Measurements from ENCODE around the gene MLST8. TPM values are rescaled to one million over a fixed set of nuclear protein-coding genes. Genes with fewer than 3 reads are reported as not detected.

Gene MLST8
- total and polyA plus RNA-seq, 2 donors (not counting 1 experiment from before 2014, with no cell fraction given): 36.1 to 112 TPM

DNA sequence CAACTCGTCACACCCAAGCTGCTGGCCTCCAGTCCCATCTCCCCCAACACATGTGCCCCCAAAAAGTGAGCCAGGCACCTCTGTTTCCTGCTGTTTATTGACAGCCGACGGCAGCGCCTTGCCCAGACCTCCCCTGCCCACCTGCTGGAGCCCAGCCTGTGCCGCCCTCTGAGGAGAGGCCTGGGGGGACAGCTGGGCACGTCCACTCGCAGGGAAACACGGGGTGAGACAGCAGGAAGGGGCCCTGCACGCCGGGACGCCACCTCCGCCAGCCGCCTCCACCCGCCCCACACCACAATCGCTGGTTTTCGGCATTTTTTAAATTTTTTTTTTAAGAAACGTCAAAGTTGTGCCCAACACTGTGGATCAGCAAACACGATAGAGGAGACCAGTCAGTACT lies 28.2 kb upstream of the MLST8 start:
- DNase-seq (no peak), ATAC-seq (ENCODE audit: low read depth) (no peak)
- Histone ChIP-seq H3K27ac (ENCODE audit: low read length in 2 of 2) (no peak overlapping the region), H3K79me2 (ENCODE audit: control insufficient read depth, insufficient read depth, low read length) (no peaks in the 10 kb centered on the region), H3K36me3 (replicated peaks in 1 of 2; ENCODE audit: control extremely low read depth in 1 of 2, control insufficient read depth in 1 of 2, extremely low read depth in 1 of 2, insufficient read depth in 2 of 2, low read length in 1 of 2) (peaks cover 0 to 28% of the 10 kb centered on the region in 2 experiments), H2AFZ (ENCODE audit: insufficient read depth, low read depth, low read length, poor library complexity, severe bottlenecking) (no peak overlapping the region), H3K9ac (ENCODE audit: low read length) (no peak overlapping the region), H3K4me3 (ENCODE audit: control extremely low read depth in 1 of 5, extremely low read depth in 1 of 5, insufficient read depth in 1 of 5, low read depth in 2 of 5, low read length in 4 of 5) (no peak overlapping the region), H4K20me1 (ENCODE audit: control insufficient read depth, insufficient read depth, low read length, poor library complexity, severe bottlenecking) (no peaks in the 10 kb centered on the region), H3K27me3 (replicated peaks in 1 of 4; ENCODE audit: control extremely low read depth in 1 of 4, control insufficient read depth in 3 of 4, insufficient read depth in 4 of 4, low read length in 3 of 4) (no peaks in the 10 kb centered on the region), H3K4me1 (ENCODE audit: control insufficient read depth in 2 of 2, insufficient read depth in 2 of 2, low read length in 2 of 2) (no peaks in the 10 kb centered on the region), H3K9me3 (ENCODE audit: control extremely low read depth in 1 of 3, control insufficient read depth in 2 of 3, insufficient read depth in 1 of 3, low read length in 2 of 3) (no peaks in the 10 kb centered on the region), H3K4me2 (replicated peaks; ENCODE audit: low read depth, low read length, poor library complexity, severe bottlenecking) (no peak overlapping the region)
- TF ChIP-seq EZH2 (IDR thresholded peaks at IDR 0.05; ENCODE audit: borderline replicate concordance, insufficient read depth, low read depth, low read length, poor library complexity, severe bottlenecking): no peak
- TF ChIP-seq, protein P1, sequence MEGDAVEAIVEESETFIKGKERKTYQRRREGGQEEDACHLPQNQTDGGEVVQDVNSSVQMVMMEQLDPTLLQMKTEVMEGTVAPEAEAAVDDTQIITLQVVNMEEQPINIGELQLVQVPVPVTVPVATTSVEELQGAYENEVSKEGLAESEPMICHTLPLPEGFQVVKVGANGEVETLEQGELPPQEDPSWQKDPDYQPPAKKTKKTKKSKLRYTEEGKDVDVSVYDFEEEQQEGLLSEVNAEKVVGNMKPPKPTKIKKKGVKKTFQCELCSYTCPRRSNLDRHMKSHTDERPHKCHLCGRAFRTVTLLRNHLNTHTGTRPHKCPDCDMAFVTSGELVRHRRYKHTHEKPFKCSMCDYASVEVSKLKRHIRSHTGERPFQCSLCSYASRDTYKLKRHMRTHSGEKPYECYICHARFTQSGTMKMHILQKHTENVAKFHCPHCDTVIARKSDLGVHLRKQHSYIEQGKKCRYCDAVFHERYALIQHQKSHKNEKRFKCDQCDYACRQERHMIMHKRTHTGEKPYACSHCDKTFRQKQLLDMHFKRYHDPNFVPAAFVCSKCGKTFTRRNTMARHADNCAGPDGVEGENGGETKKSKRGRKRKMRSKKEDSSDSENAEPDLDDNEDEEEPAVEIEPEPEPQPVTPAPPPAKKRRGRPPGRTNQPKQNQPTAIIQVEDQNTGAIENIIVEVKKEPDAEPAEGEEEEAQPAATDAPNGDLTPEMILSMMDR (IDR thresholded peaks at IDR 0.05): no peak
- Mint-ChIP-seq H3K27me3 (no peaks in the 10 kb centered on the region), H3K4me3 (no peak overlapping the region), H3K4me1 (no peaks in the 10 kb centered on the region), H3K9me3 (ENCODE audit: insufficient read depth) (no peaks in the 10 kb centered on the region), H3K27ac (no peak overlapping the region)
- intact Hi-C loops (cut with micrococcal nuclease): no loop called here
- POLR2A ChIA-PET: no interaction called here
- 96% methylated on average over 18 of the region's 18 CpGs for WGBS (ENCODE audit: insufficient coverage)
- CTCF ChIA-PET: no interaction called here

DNA sequence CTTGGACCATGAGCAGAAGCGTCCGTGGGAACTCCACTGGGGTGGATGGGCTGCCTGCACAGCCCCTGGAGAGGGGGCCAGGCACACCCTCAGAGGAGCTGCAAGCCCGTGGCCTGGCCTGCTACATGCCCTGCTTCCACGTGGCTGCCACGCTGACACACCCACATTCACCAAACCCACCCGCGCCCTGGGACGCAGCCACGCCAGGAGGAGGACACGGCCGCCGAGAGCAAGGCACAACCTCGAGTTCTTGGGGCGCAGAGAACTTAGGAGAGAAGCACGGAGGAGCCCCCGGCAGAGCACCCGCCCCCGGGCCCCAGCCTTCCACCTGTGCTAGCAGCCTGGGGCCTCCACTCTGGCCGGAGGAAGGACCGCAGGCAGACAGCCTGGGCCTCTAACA lies 27.7 kb upstream of the MLST8 start:
- Histone ChIP-seq H3K27me3 (replicated peaks in 1 of 4; ENCODE audit: control extremely low read depth in 1 of 4, control insufficient read depth in 3 of 4, insufficient read depth in 4 of 4, low read length in 3 of 4) (no peaks in the 10 kb centered on the region), H3K4me2 (replicated peaks; ENCODE audit: low read depth, low read length, poor library complexity, severe bottlenecking) (no peak overlapping the region), H3K79me2 (ENCODE audit: control insufficient read depth, insufficient read depth, low read length) (no peaks in the 10 kb centered on the region), H3K9ac (ENCODE audit: low read length) (no peak overlapping the region), H4K20me1 (ENCODE audit: control insufficient read depth, insufficient read depth, low read length, poor library complexity, severe bottlenecking) (no peaks in the 10 kb centered on the region), H2AFZ (ENCODE audit: insufficient read depth, low read depth, low read length, poor library complexity, severe bottlenecking) (no peak overlapping the region), H3K9me3 (ENCODE audit: control extremely low read depth in 1 of 3, control insufficient read depth in 2 of 3, insufficient read depth in 1 of 3, low read length in 2 of 3) (no peaks in the 10 kb centered on the region), H3K36me3 (replicated peaks in 1 of 2; ENCODE audit: control extremely low read depth in 1 of 2, control insufficient read depth in 1 of 2, extremely low read depth in 1 of 2, insufficient read depth in 2 of 2, low read length in 1 of 2) (peaks cover 0 to 28% of the 10 kb centered on the region in 2 experiments), H3K4me1 (ENCODE audit: control insufficient read depth in 2 of 2, insufficient read depth in 2 of 2, low read length in 2 of 2) (no peaks in the 10 kb centered on the region), H3K4me3 (ENCODE audit: control extremely low read depth in 1 of 5, extremely low read depth in 1 of 5, insufficient read depth in 1 of 5, low read depth in 2 of 5, low read length in 4 of 5) (no peak overlapping the region), H3K27ac (ENCODE audit: low read length in 2 of 2) (no peak overlapping the region)
- ChIA-PET CTCF (interaction anchor here (0.5 kb wide), 1 partner anchor 44 kb away, joined by 3 read pairs; no protein-coding TSS in a partner anchor), POLR2A (no interaction called here)
- no peak overlapping the region for H3K4me3 Mint-ChIP-seq
- no peak for DNase-seq
- no peaks in the 10 kb centered on the region for H3K9me3 Mint-ChIP-seq (ENCODE audit: insufficient read depth)
- TF ChIP-seq, protein P1 (IDR thresholded peaks at IDR 0.05): no peak
- TF ChIP-seq EZH2 (IDR thresholded peaks at IDR 0.05; ENCODE audit: borderline replicate concordance, insufficient read depth, low read depth, low read length, poor library complexity, severe bottlenecking): no peak
- no peak overlapping the region for H3K27ac Mint-ChIP-seq
- intact Hi-C loops (cut with micrococcal nuclease): no loop called here
- no peaks in the 10 kb centered on the region for H3K27me3 Mint-ChIP-seq
- 98% methylated on average over 15 of the region's 20 CpGs for WGBS (ENCODE audit: insufficient coverage)
- no peaks in the 10 kb centered on the region for H3K4me1 Mint-ChIP-seq
- ATAC-seq (ENCODE audit: low read depth): no peak

Data from B cell (primary cell).